Liver (tissue), 2 donors: ENCODE data around the gene P2RY14.

Experiments used
- TF ChIP-seq, protein P1 (sequence below): IDR thresholded peaks from 2 replicates; pipeline ENCODE4 v1.6.1; 2016; ENCODE audit warnings: antibody characterized with exemption
- TF ChIP-seq, protein P2 (sequence below): IDR thresholded peaks from 2 replicates; pipeline ENCODE4 v1.6.1; 2016; ENCODE audit warnings: antibody characterized with exemption, mild to moderate bottlenecking
- TF ChIP-seq, protein P3 (sequence below): fragments of 150-350 bp; IDR thresholded peaks from 2 replicates; pipeline ENCODE4 v1.5.1; 2017; ENCODE audit warnings: improper control_type of control experiment, low read depth, low read length; ENCODE audit not compliant: missing input control
- donor health status: healthy.

DNA sequence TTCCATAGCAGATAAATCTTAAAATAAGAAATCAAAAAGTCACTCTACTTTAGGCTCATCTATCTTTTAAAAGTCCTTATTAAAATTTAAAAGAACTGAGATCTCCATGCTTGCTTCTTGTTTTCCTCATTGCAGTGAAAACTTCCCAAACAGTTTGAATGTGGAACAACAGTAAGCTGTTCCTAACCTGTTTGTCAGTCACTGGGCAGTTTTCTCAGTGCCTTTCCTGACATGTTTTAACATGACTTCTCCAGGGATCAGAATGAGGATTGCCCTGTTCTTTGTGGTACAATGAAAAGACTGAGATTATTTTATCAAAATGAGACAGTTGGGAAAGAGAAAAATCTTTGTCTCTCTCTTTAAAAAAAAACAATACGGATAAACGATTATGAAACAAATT, 37.5 kb upstream of the P2RY14 start:
- TF ChIP-seq, protein P1, sequence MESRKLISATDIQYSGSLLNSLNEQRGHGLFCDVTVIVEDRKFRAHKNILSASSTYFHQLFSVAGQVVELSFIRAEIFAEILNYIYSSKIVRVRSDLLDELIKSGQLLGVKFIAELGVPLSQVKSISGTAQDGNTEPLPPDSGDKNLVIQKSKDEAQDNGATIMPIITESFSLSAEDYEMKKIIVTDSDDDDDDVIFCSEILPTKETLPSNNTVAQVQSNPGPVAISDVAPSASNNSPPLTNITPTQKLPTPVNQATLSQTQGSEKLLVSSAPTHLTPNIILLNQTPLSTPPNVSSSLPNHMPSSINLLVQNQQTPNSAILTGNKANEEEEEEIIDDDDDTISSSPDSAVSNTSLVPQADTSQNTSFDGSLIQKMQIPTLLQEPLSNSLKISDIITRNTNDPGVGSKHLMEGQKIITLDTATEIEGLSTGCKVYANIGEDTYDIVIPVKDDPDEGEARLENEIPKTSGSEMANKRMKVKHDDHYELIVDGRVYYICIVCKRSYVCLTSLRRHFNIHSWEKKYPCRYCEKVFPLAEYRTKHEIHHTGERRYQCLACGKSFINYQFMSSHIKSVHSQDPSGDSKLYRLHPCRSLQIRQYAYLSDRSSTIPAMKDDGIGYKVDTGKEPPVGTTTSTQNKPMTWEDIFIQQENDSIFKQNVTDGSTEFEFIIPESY = no peak
- TF ChIP-seq, protein P2, sequence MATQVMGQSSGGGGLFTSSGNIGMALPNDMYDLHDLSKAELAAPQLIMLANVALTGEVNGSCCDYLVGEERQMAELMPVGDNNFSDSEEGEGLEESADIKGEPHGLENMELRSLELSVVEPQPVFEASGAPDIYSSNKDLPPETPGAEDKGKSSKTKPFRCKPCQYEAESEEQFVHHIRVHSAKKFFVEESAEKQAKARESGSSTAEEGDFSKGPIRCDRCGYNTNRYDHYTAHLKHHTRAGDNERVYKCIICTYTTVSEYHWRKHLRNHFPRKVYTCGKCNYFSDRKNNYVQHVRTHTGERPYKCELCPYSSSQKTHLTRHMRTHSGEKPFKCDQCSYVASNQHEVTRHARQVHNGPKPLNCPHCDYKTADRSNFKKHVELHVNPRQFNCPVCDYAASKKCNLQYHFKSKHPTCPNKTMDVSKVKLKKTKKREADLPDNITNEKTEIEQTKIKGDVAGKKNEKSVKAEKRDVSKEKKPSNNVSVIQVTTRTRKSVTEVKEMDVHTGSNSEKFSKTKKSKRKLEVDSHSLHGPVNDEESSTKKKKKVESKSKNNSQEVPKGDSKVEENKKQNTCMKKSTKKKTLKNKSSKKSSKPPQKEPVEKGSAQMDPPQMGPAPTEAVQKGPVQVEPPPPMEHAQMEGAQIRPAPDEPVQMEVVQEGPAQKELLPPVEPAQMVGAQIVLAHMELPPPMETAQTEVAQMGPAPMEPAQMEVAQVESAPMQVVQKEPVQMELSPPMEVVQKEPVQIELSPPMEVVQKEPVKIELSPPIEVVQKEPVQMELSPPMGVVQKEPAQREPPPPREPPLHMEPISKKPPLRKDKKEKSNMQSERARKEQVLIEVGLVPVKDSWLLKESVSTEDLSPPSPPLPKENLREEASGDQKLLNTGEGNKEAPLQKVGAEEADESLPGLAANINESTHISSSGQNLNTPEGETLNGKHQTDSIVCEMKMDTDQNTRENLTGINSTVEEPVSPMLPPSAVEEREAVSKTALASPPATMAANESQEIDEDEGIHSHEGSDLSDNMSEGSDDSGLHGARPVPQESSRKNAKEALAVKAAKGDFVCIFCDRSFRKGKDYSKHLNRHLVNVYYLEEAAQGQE = no peak
- TF ChIP-seq, protein P3, sequence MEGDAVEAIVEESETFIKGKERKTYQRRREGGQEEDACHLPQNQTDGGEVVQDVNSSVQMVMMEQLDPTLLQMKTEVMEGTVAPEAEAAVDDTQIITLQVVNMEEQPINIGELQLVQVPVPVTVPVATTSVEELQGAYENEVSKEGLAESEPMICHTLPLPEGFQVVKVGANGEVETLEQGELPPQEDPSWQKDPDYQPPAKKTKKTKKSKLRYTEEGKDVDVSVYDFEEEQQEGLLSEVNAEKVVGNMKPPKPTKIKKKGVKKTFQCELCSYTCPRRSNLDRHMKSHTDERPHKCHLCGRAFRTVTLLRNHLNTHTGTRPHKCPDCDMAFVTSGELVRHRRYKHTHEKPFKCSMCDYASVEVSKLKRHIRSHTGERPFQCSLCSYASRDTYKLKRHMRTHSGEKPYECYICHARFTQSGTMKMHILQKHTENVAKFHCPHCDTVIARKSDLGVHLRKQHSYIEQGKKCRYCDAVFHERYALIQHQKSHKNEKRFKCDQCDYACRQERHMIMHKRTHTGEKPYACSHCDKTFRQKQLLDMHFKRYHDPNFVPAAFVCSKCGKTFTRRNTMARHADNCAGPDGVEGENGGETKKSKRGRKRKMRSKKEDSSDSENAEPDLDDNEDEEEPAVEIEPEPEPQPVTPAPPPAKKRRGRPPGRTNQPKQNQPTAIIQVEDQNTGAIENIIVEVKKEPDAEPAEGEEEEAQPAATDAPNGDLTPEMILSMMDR = no peak
